Neutrophil (primary cell): ENCODE measurements around the gene ASF1A.

ENCODE experiments used
- H3K27ac ChIP-seq: fragments of 200-600 bp; sonication (generic); 2 replicates; pipeline ENCODE4 v1.5.1; 2016; ENCODE audit warnings: mild to moderate bottlenecking, moderate library complexity
- H3K27me3 ChIP-seq: fragments of 200-600 bp; sonication (generic); 2 replicates; pipeline ENCODE4 v1.6.0; 2016; ENCODE audit warnings: mild to moderate bottlenecking
- H3K36me3 ChIP-seq: fragments of 200-600 bp; sonication (generic); 2 replicates; pipeline ENCODE4 v1.5.1; 2017
- H3K4me1 ChIP-seq, 2 experiments: fragments of 200-600 bp in 1 of 2; sonication (generic) in 1 of 2; 1 replicate in 1 of 2; 2 replicates in 1 of 2; pipeline versions ENCODE4 v1.5.1 to v1.6.1; 2013 to 2016; ENCODE audit warnings: low read depth in 1 of 2, low read length in 1 of 2, mild to moderate bottlenecking in 1 of 2, moderate library complexity in 1 of 2; ENCODE audit not compliant: control insufficient read depth in 1 of 2, insufficient read depth in 1 of 2
- H3K4me3 ChIP-seq, 2 experiments: fragments of 200-600 bp in 1 of 2; sonication (generic) in 1 of 2; 1 replicate in 1 of 2; 2 replicates in 1 of 2; pipeline ENCODE4 v1.5.1; 2013 to 2016; ENCODE audit warnings: low read depth in 1 of 2, low read length in 1 of 2, mild to moderate bottlenecking in 1 of 2, moderate library complexity in 1 of 2
- H3K9me3 ChIP-seq: fragments of 200-600 bp; sonication (generic); 2 replicates; pipeline ENCODE4 v1.5.1; 2016
- TF ChIP-seq, protein P1 (sequence below): fragments of 200-600 bp; sonication (generic); IDR thresholded peaks from 2 replicates; pipeline ENCODE4 v1.5.1; 2016; ENCODE audit warnings: antibody characterized with exemption

Gene ASF1A

DNA sequence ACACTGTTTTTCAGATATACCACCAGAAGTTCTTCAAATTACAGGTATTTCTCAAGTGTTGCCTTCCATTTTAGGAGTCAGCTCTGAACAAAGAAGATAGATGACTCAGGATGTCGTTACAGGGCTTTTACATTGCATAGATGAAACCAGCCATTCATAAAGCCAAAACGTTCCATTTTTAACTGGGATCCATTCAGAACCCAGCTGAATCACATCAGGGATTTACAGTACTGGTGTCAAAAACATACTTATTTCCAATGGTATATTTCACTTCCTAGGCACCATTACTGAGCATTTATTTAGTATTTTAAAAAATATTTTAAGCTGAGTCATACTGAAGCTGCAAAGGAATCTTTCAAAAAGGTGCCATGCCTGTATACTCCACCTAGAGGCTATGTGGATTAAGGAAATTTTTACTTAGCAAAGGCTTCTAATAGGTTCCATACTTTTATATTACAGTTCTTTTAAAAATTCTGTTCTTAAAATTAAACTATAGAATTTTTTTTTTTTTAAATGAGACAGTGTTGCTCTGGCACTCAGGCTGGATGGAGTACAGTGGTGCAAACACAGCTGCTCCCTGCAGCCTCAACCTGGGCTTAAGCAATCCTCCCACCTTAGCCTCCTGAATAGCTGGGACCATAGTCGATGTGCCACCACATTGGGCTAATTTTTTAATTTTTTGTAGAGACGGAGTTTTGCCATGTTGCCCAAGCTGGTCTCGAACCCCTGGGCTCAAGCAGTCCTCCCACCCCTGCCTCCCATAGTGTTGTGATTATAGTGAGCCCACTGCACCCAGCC, 2.6 kb downstream of the ASF1A start:
- H3K27me3 ChIP-seq = no peaks in the 10 kb centered on the region
- no peak overlapping the region for H3K4me3 ChIP-seq
- H3K27ac ChIP-seq = peak overlapping the region; percentile 26
- TF ChIP-seq, protein P1, sequence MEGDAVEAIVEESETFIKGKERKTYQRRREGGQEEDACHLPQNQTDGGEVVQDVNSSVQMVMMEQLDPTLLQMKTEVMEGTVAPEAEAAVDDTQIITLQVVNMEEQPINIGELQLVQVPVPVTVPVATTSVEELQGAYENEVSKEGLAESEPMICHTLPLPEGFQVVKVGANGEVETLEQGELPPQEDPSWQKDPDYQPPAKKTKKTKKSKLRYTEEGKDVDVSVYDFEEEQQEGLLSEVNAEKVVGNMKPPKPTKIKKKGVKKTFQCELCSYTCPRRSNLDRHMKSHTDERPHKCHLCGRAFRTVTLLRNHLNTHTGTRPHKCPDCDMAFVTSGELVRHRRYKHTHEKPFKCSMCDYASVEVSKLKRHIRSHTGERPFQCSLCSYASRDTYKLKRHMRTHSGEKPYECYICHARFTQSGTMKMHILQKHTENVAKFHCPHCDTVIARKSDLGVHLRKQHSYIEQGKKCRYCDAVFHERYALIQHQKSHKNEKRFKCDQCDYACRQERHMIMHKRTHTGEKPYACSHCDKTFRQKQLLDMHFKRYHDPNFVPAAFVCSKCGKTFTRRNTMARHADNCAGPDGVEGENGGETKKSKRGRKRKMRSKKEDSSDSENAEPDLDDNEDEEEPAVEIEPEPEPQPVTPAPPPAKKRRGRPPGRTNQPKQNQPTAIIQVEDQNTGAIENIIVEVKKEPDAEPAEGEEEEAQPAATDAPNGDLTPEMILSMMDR = no peak
- H3K9me3 ChIP-seq = no peaks in the 10 kb centered on the region
- no peaks in the 10 kb centered on the region for H3K36me3 ChIP-seq
- H3K4me1 ChIP-seq = peaks cover 27 to 33% of the 10 kb centered on the region in 2 experiments

DNA sequence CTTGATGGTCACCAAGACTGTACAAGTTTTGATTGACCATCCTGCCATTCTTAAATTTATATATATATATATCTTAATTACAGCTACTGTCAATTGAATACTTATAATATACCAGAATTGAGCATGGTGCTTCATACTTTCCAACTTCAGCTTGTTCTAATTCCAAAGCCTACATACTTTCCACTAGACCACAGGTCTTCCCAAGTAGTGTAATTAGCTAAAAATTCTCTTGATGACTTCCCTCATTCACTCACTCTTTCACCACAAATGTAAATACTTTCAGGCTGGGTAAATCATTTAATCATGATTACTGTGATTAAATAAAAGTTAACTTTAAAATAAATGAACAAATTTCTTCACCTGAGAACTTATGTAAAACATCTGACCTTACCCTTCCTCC, 3.4 kb downstream of the ASF1A start:
- Histone ChIP-seq H3K4me1 (peaks cover 25 to 30% of the 10 kb centered on the region in 2 experiments), H3K9me3 (no peaks in the 10 kb centered on the region), H3K4me3 (no peak overlapping the region), H3K36me3 (no peaks in the 10 kb centered on the region), H3K27me3 (no peaks in the 10 kb centered on the region), H3K27ac (no peak overlapping the region)
- TF ChIP-seq, protein P1 = no peak

DNA sequence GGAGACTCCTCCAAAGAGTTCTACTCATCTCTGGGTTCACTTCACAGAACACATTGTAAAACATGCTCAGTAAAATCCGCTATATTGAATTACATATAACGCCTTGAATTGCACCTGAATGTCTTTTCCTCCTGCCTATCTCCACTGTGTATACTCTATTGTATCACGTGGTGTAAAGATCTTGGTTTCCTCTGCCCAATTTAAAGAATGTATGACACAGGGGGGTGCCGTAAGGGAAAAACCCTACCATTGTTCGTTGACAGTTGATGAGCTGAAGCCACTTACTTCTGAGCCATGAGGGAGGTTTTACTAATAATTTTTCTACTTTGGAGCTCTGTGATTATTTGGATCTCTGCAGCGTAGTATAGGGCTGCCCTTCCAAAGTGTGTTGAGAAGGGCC, 6.0 kb downstream of the ASF1A start:
- H3K9me3 ChIP-seq = no peaks in the 10 kb centered on the region
- H3K27ac ChIP-seq = no peak overlapping the region
- TF ChIP-seq, protein P1 = no peak
- H3K27me3 ChIP-seq = no peaks in the 10 kb centered on the region
- H3K4me1 ChIP-seq = peaks cover 13 to 14% of the 10 kb centered on the region in 2 experiments
- H3K36me3 ChIP-seq = peaks cover 12% of the 10 kb centered on the region
- H3K4me3 ChIP-seq = no peak overlapping the region

DNA sequence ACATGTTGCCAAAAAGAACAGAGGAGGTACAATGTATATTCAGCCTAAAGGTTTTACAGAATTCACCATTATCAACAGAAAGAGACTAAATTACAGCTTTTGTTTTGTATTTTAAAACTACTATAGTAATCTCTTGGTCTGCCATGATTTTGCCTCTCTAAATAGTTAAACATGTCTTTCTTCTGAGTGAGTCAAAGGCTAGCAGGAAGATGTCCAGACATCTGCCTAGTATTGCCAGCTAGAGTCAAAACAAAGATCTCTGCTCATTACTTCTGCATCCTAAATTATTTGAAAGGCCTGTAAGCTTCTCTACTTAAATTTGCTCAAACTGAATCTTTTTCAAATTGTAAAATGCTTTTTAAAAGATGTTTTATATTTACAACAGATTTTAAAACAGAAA, 8.8 kb downstream of the ASF1A start:
- TF ChIP-seq, protein P1 = no peak
- H3K36me3 ChIP-seq = peaks cover 38% of the 10 kb centered on the region
- H3K27me3 ChIP-seq = no peaks in the 10 kb centered on the region
- H3K9me3 ChIP-seq = no peaks in the 10 kb centered on the region
- H3K4me3 ChIP-seq = no peak overlapping the region
- H3K27ac ChIP-seq = no peak overlapping the region
- H3K4me1 ChIP-seq = no peaks in the 10 kb centered on the region

DNA sequence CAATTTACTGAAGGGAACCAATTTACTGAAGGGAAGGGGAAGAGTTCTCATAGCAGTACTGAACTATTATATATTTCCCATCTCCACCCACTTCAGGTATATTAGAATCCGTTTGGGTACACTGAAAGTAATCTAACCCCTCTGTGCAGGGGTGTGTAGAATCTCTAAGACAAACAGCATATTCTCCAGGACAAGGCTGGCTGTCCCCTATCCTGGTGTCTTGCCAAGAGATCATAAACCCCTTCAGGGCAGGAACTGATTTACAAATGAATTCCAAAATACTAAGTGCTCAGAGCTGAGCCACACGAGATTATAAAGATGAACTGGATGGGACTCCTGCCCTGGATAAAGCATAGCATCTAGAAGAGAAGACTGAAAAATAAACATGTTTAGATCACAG, 9.2 kb downstream of the ASF1A start:
- H3K36me3 ChIP-seq = peaks cover 42% of the 10 kb centered on the region
- no peaks in the 10 kb centered on the region for H3K9me3 ChIP-seq
- no peaks in the 10 kb centered on the region for H3K4me1 ChIP-seq
- H3K4me3 ChIP-seq = no peak overlapping the region
- TF ChIP-seq, protein P1 = no peak
- H3K27ac ChIP-seq = no peak overlapping the region
- H3K27me3 ChIP-seq = no peaks in the 10 kb centered on the region
